HFF-Myc (cell line): Measurements from ENCODE around the gene GALNT10.

Experiments
- DNase-seq: peaks from one replicate; pipeline ENCODE4 v3.0.0-alpha.2; 2011; ENCODE audit warnings: low read depth; ENCODE audit errors: extremely low read depth
- H3K4me3 ChIP-seq: replicated peaks from 2 replicates; pipeline ENCODE4 v1.5.1; 2011; ENCODE audit warnings: low read depth, mild to moderate bottlenecking, control low read depth, low read length
- CTCF ChIP-seq: IDR thresholded peaks from 2 replicates; pipeline ENCODE4 v1.5.1; 2012; ENCODE audit warnings: mild to moderate bottlenecking, low read depth, low read length, control low read depth; ENCODE audit errors: missing control alignments

GALNT10 gene

GRCh38 chr5:154308443-154309370, 118.2 kb downstream of the GALNT10 start:
- no peak overlapping the region for H3K4me3 ChIP-seq
- DNase-seq = no peak
- no peak for TF ChIP-seq CTCF

- no peak for TF ChIP-seq CTCF
- no peak for DNase-seq
These were observed 118.8 kb downstream of the GALNT10 start for GRCh38 chr5:154309371-154309745.

GRCh38 chr5:154309805-154310204, 119.3 kb downstream of the GALNT10 start:
- no peak for DNase-seq
- H3K4me3 ChIP-seq = no peak overlapping the region
- no peak for TF ChIP-seq CTCF

More at GRCh38 chr5:154309371-154309745, 118.8 kb downstream of the GALNT10 start:
- H3K4me3 ChIP-seq = no peak overlapping the region

GRCh38 chr5:154311362-154311761, 120.8 kb downstream of the GALNT10 start:
- no peak for DNase-seq
- no peak for TF ChIP-seq CTCF
- no peak overlapping the region for H3K4me3 ChIP-seq

GRCh38 chr5:154312000-154312399, 121.5 kb downstream of the GALNT10 start:
- TF ChIP-seq CTCF = no peak
- H3K4me3 ChIP-seq = no peak overlapping the region
- no peak for DNase-seq

GRCh38 chr5:154312576-154312975, 122.0 kb downstream of the GALNT10 start:
- DNase-seq = no peak
- no peak overlapping the region for H3K4me3 ChIP-seq
- no peak for TF ChIP-seq CTCF
